ENCODE measurements around the gene PRR15L. TPM values are rescaled to one million over a fixed set of nuclear protein-coding genes. Genes with fewer than 3 reads are reported as not detected.

PRR15L gene
- total RNA-seq, result under 1 TPM in 1 of 9 donors, not detected in 8; 0.19 TPM
- under 1 TPM in 2 of 3 donors, not detected in 1; 0.03 to 0.24 TPM for polyA plus RNA-seq
- long read RNA-seq, donor 1, result 0 reads
- long read RNA-seq, donor 2, result 0 reads
- long read RNA-seq, donor 3, result 0 reads
- long read RNA-seq, donor 4, result 0 reads
- long read RNA-seq, donor 5, result 0 reads
- long read RNA-seq, donor 6, result 0 reads
- long read RNA-seq, donor 7, result 0 reads
- long read RNA-seq, donor 8, result 0 reads
- long read RNA-seq, donor 9, result 0 reads
- long read RNA-seq, donor 10, result 0 reads

GRCh38 chr17:47957591-47958490 lies at the start of gene PRR15L:
Gene PRR15L (minus strand): TSS chr17:47957883. CDS start chr17:47953234, 4,649 bp downstream.
- H3K36me3 ChIP-seq (replicated peaks in 1 of 2), result no peaks in the 10 kb centered on the region
- TF ChIP-seq CTCF (IDR thresholded peaks at IDR 0.05), result no peak
- TF ChIP-seq POLR2A (IDR thresholded peaks at IDR 0.05), result no peak
- H3K9me3 ChIP-seq (replicated peaks in 1 of 3), result no peaks in the 10 kb centered on the region
- H3K27ac ChIP-seq, result no peak within 1 kb of the TSS
- WGBS, 4 donors, result 56 to 72% (median 71%) methylated on average over 5 to 16 of the region's 16 CpGs
- H3K4me3 ChIP-seq, result no peak within 1 kb of the TSS
- no peaks in the 10 kb centered on the region for H3K4me1 ChIP-seq (replicated peaks in 1 of 2)
- H3K27me3 ChIP-seq, result no peaks in the 10 kb centered on the region
- DNase-seq, result no peak
- intact Hi-C loops (cut with DNase I), result loop anchor here (5.0 to 10.0 kb wide), 2 partner anchors 56 to 57 kb away; no protein-coding TSS in a partner anchor

GRCh38 chr17:48006936-48007709 lies 49.4 kb upstream of the PRR15L start:
- TF ChIP-seq CTCF (IDR thresholded peaks at IDR 0.05) (no peak), POLR2A (IDR thresholded peaks at IDR 0.05) (no peak)
- 73 to 84% (median 79%) methylated on average over 12 of the region's 12 CpGs for WGBS, 4 donors
- Histone ChIP-seq H3K27ac (no peak overlapping the region), H3K9me3 (replicated peaks in 1 of 3) (no peaks in the 10 kb centered on the region), H3K27me3 (no peaks in the 10 kb centered on the region), H3K4me1 (replicated peaks in 1 of 2) (peaks cover 4 to 13% of the 10 kb centered on the region in 2 donors), H3K36me3 (replicated peaks in 1 of 2) (no peaks in the 10 kb centered on the region), H3K4me3 (no peak overlapping the region)
- intact Hi-C loops (cut with DNase I), result no loop called here
- DNase-seq, result no peak

GRCh38 chr17:48004983-48005382 lies 47.3 kb upstream of the PRR15L start:
- WGBS, 4 donors, result 19 to 58% (median 49%) methylated on average over 3 of the region's 3 CpGs
- Histone ChIP-seq H3K4me1 (replicated peaks in 1 of 2) (peaks cover 2 to 15% of the 10 kb centered on the region in 2 donors), H3K27me3 (no peaks in the 10 kb centered on the region), H3K36me3 (replicated peaks in 1 of 2) (no peaks in the 10 kb centered on the region), H3K9me3 (replicated peaks in 1 of 3) (no peaks in the 10 kb centered on the region), H3K27ac (peak overlapping the region in 1 of 5 donors; percentile 82), H3K4me3 (no peak overlapping the region)
- DNase-seq, result no peak
- TF ChIP-seq CTCF (IDR thresholded peaks at IDR 0.05) (no peak), POLR2A (IDR thresholded peaks at IDR 0.05) (no peak)
- intact Hi-C loops (cut with DNase I), result no loop called here

Data from adrenal gland (tissue), 19 donors.